ENCODE data around the gene LLGL1. TPM values are rescaled to one million over a fixed set of nuclear protein-coding genes. Genes with fewer than 3 reads are reported as not detected.

Gene LLGL1
- total RNA-seq, 2 experiments from 2014 or later: 27.1 to 27.3 TPM

DNA sequence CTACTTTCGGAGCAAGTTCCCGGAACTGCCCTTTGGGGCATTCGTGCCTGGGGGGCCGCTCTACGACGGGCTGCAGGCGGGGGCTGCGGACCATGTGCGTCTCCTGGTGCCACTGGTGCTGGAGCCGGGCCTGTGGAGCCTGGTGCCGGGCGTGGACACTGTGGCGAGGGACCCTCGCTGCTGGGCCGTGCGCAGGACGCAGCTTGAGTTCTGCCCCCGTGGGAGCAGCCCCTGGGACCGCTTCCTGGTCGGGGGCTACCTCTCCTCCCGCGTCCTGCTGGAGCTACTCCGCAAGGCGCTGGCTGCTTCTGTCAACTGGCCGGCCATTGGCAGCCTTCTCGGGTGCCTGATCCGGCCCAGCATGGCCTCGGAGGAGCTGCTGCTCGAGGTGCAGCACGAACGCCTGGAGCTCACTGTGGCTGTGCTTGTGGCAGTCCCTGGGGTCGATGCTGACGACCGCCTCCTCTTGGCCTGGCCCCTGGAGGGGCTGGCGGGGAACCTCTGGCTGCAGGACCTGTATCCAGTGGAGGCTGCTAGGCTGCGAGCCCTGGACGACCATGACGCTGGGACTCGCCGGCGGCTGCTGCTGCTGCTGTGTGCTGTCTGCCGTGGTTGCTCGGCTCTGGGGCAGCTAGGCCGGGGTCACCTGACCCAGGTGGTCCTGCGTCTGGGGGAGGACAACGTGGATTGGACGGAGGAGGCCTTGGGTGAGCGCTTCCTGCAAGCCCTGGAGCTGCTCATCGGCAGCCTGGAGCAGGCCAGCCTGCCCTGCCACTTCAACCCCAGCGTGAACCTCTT lies 38.6 kb downstream of the LLGL1 start:
- Mint-ChIP-seq H3K27ac (no peak overlapping the region), H3K4me3 (no peak overlapping the region), H3K9me3 (ENCODE audit: insufficient read depth) (no peaks in the 10 kb centered on the region), H3K4me1 (ENCODE audit: low read depth) (peaks cover 26% of the 10 kb centered on the region), H3K36me3 (ENCODE audit: low read depth) (peaks cover 6% of the 10 kb centered on the region), H3K27me3 (ENCODE audit: low read depth) (no peaks in the 10 kb centered on the region)
- ChIA-PET CTCF (interaction anchor here (1.2 kb wide), 1 partner anchor 16 kb away, joined by 4 read pairs; no protein-coding TSS in a partner anchor), POLR2A (interaction anchor here (0.7 to 1.7 kb wide), 3 partner anchors 11 to 517 kb away, joined by 3 to 4 read pairs (median 3); no protein-coding TSS in a partner anchor)
- ATAC-seq (no peak), DNase-seq (no peak)

DNA sequence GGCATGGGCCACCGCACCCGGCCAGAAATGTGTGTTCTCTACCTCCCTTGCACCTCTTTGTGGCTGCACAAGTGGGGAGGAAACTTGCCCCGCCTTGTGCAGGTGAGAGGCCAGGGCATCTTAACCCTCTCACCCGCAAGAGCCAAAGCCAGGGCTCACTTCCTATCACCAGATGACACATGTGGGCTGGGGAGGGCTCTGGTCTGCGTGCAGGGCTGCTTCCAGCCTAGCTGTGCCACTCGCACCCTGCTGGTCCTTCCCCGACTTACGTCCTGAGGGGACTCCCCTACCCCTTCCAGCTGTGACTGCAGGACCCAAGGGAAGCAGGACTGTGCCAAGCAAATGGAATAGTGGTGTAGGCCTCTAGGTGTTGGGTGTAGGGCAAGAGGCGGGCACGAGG lies 41.9 kb downstream of the LLGL1 start:
- POLR2A ChIA-PET: no interaction called here
- H3K4me1 Mint-ChIP-seq (ENCODE audit: low read depth): peaks cover 11% of the 10 kb centered on the region
- H3K9me3 Mint-ChIP-seq (ENCODE audit: insufficient read depth): no peaks in the 10 kb centered on the region
- no peak overlapping the region for H3K4me3 Mint-ChIP-seq
- no peaks in the 10 kb centered on the region for H3K27me3 Mint-ChIP-seq (ENCODE audit: low read depth)
- peaks cover 13% of the 10 kb centered on the region for H3K36me3 Mint-ChIP-seq (ENCODE audit: low read depth)
- DNase-seq (no peak), ATAC-seq (no peak)
- no peak overlapping the region for H3K27ac Mint-ChIP-seq
- CTCF ChIA-PET: no interaction called here

DNA sequence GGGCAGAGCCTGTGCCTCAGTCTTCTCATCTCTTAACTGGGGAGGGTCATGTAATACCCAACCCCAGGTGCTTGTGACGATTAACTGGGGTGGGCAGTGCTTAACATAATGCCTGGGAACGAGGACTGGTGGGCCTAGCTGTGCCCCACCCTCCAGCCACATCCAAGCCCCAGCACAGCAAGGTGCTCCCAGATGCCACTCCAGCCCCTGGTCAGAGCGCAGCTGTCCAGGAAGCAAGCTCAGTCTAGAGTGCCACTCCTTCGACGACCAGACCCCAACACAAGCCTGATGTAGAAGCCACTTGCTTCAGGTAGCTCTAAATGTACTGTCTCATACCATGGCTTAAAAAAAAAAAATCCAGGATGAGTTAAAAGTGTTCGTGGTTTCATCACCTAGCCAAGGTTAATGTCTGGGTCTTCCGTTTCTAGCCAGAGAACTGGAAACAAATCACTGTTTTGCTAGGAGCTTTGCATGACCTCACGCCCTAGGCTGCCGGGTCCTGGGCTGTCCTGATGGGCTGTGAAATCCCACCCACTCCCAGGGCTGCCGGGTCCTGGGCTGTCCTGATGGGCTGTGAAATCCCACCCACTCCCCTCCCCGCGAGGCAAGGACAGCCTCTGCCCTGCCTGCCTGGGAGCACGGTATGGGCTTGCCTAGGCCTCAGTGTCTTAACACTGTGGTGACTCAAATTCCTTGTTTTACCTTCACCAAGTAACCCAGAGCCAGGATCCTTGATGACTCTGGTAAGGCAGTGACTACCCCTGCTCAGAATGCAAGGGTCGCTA lies 42.7 kb downstream of the LLGL1 start:
- DNase-seq: no peak
- H3K9me3 Mint-ChIP-seq (ENCODE audit: insufficient read depth): no peaks in the 10 kb centered on the region
- H3K4me1 Mint-ChIP-seq (ENCODE audit: low read depth): peaks cover 11% of the 10 kb centered on the region
- H3K27me3 Mint-ChIP-seq (ENCODE audit: low read depth): no peaks in the 10 kb centered on the region
- no peak overlapping the region for H3K27ac Mint-ChIP-seq
- H3K36me3 Mint-ChIP-seq (ENCODE audit: low read depth): peaks cover 15% of the 10 kb centered on the region
- peak; percentile 48 for ATAC-seq
- H3K4me3 Mint-ChIP-seq: no peak overlapping the region
- ChIA-PET POLR2A (no interaction called here), CTCF (no interaction called here)

DNA sequence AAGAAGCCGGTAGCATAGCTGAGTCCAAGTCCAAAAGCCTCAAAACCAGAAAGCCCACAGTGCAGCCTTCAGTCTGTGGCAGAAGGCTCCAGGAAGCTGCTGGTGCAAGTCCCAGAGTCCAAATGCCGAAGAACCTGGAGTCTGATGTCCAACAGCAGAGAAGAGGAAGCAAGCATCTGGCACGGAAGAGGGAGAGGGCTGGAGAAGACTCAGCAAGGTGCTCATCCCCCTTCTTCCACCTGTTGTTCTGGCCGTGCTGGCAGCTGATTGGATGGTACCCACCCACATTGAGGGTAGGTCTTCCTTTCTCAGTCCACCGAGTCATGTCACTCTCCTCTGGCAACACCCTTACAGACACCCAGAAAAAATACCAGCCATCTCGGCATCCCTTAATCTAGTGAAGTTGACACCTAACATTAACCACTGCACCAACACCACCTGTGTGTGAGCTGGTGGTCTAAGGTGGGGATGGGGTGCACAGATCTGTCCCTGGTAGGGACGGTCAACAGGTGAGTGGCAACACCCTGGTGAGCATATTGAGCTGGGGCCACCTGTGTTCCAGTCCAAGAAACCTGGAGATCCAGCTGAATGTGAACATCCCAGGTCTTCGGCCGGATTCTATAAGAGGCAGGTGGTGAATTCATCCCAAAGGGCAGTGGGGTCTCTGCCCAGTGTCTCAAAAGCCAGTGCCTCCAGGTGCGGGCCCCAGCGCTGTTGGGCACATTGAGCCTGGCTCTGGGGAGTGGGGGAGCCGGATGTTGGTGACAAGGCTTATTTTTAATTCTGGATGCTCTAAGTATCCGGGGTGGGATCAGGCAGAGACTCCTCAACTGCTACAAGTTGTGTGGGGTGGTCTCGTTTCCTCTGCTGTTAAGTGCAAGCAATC lies 44.9 kb downstream of the LLGL1 start:
- Mint-ChIP-seq H3K27ac (no peak overlapping the region), H3K4me3 (no peak overlapping the region), H3K36me3 (ENCODE audit: low read depth) (peaks cover 17% of the 10 kb centered on the region), H3K4me1 (ENCODE audit: low read depth) (peaks cover 11% of the 10 kb centered on the region), H3K9me3 (ENCODE audit: insufficient read depth) (no peaks in the 10 kb centered on the region), H3K27me3 (ENCODE audit: low read depth) (no peaks in the 10 kb centered on the region)
- DNase-seq (no peak), ATAC-seq (no peak)
- ChIA-PET CTCF (no interaction called here), POLR2A (no interaction called here)

GRCh38 chr17:18277076-18277475 lies 51.6 kb downstream of the LLGL1 start:
- no peak overlapping the region for H3K4me3 Mint-ChIP-seq
- H3K27ac Mint-ChIP-seq: no peak overlapping the region
- no peaks in the 10 kb centered on the region for H3K9me3 Mint-ChIP-seq (ENCODE audit: insufficient read depth)
- ChIA-PET CTCF (interaction anchor here (1.1 to 1.4 kb wide), 2 partner anchors 8 to 28 kb away, joined by 3 to 5 read pairs; no protein-coding TSS in a partner anchor), POLR2A (interaction anchor here (0.8 kb wide), 1 partner anchor 13 kb away, joined by 3 read pairs; no protein-coding TSS in a partner anchor)
- no peak for DNase-seq
- no peaks in the 10 kb centered on the region for H3K4me1 Mint-ChIP-seq (ENCODE audit: low read depth)
- peaks cover 41% of the 10 kb centered on the region for H3K36me3 Mint-ChIP-seq (ENCODE audit: low read depth)
- ATAC-seq: no peak
- H3K27me3 Mint-ChIP-seq (ENCODE audit: low read depth): no peaks in the 10 kb centered on the region

DNA sequence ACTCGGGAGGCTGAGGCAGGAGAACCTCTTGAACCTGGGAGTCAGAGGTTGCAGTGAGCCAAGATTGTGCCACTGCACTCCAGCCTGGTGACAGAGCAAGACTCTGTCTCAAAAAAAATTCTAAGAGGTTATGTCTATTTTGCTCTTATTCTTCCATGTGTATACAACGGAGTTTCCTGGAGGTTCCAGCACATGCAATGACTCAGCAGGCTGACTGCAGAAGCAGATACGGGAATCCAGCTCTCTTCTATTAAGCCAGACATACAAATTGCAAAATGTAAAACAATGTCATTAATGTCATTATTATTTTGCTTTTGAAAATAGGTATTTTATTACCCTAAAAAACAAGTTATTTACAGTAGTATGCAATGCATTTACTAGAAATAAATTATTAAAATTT lies 53.4 kb downstream of the LLGL1 start:
- Mint-ChIP-seq H3K36me3 (ENCODE audit: low read depth) (peaks cover 48% of the 10 kb centered on the region), H3K4me1 (ENCODE audit: low read depth) (no peaks in the 10 kb centered on the region), H3K27ac (no peak overlapping the region), H3K4me3 (no peak overlapping the region), H3K9me3 (ENCODE audit: insufficient read depth) (no peaks in the 10 kb centered on the region), H3K27me3 (ENCODE audit: low read depth) (no peaks in the 10 kb centered on the region)
- CTCF ChIA-PET: no interaction called here
- POLR2A ChIA-PET: no interaction called here
- DNase-seq (no peak), ATAC-seq (no peak)

DNA sequence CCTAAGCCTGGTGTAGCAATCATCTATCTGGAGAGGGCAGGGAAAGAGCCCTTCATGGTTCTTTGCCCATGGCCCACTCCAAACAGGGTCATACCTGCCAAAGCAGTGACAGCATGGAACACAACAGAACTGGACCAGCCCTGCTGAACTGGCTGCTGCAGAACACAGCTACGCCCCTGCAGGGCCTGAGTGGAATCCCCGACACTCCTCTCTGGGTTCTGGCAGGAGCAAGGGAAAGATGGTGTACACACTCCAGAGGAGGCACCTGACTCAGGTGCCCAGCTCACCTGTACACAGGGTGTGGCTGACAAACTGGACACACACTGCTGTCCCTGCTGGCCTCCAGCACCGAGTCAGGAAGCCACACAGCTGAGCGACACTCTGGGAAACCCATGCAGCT lies 54.8 kb downstream of the LLGL1 start:
- H3K4me1 Mint-ChIP-seq (ENCODE audit: low read depth): no peaks in the 10 kb centered on the region
- H3K36me3 Mint-ChIP-seq (ENCODE audit: low read depth): peaks cover 55% of the 10 kb centered on the region
- ATAC-seq: no peak
- ChIA-PET POLR2A (no interaction called here), CTCF (no interaction called here)
- H3K27me3 Mint-ChIP-seq (ENCODE audit: low read depth): no peaks in the 10 kb centered on the region
- H3K9me3 Mint-ChIP-seq (ENCODE audit: insufficient read depth): no peaks in the 10 kb centered on the region
- DNase-seq: no peak
- no peak overlapping the region for H3K27ac Mint-ChIP-seq
- no peak overlapping the region for H3K4me3 Mint-ChIP-seq

- ChIA-PET CTCF (no interaction called here), POLR2A (no interaction called here)
- DNase-seq (no peak), ATAC-seq (no peak)
- no peaks in the 10 kb centered on the region for H3K9me3 Mint-ChIP-seq (ENCODE audit: insufficient read depth)
- H3K36me3 Mint-ChIP-seq (ENCODE audit: low read depth): peaks cover 58% of the 10 kb centered on the region
- no peak overlapping the region for H3K27ac Mint-ChIP-seq
- no peak overlapping the region for H3K4me3 Mint-ChIP-seq
- no peaks in the 10 kb centered on the region for H3K27me3 Mint-ChIP-seq (ENCODE audit: low read depth)
- no peaks in the 10 kb centered on the region for H3K4me1 Mint-ChIP-seq (ENCODE audit: low read depth)
These were observed 55.4 kb downstream of the LLGL1 start for GRCh38 chr17:18280766-18281371.

- ATAC-seq (no peak), DNase-seq (no peak)
- H3K4me3 Mint-ChIP-seq: no peak overlapping the region
- H3K9me3 Mint-ChIP-seq (ENCODE audit: insufficient read depth): no peaks in the 10 kb centered on the region
- POLR2A ChIA-PET: no interaction called here
- CTCF ChIA-PET: no interaction called here
- H3K4me1 Mint-ChIP-seq (ENCODE audit: low read depth): no peaks in the 10 kb centered on the region
- H3K27ac Mint-ChIP-seq: no peak overlapping the region
- H3K27me3 Mint-ChIP-seq (ENCODE audit: low read depth): no peaks in the 10 kb centered on the region
- peaks cover 54% of the 10 kb centered on the region for H3K36me3 Mint-ChIP-seq (ENCODE audit: low read depth)
These were observed 56.4 kb downstream of the LLGL1 start for GRCh38 chr17:18281788-18282187.

DNA sequence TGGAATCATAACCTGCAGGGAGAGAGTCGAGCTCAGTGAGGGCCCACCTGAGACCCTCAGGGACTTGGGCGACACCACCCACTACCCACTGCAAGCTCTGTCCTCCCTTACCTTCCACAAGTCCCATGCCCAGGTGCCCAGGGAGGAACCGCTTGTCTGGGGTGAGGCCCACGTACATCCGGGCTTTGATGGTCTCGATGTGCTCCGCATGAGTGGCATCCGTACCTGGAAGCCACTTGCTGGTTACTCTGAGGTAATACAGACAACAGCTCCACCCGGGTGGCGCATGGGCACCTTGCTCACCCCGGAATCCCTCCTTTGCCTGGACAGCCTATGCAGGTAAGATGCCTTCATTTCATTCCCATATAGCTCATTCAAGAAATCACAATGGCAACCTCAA lies 59.9 kb downstream of the LLGL1 start:
- no peak for DNase-seq
- CTCF ChIA-PET: interaction anchor here (0.9 kb wide), 1 partner anchor 9 kb away, joined by 3 read pairs; no protein-coding TSS in a partner anchor
- ATAC-seq: no peak
- H3K9me3 Mint-ChIP-seq (ENCODE audit: insufficient read depth): no peaks in the 10 kb centered on the region
- no peak overlapping the region for H3K4me3 Mint-ChIP-seq
- no peak overlapping the region for H3K27ac Mint-ChIP-seq
- no peaks in the 10 kb centered on the region for H3K27me3 Mint-ChIP-seq (ENCODE audit: low read depth)
- peaks cover 62% of the 10 kb centered on the region for H3K36me3 Mint-ChIP-seq (ENCODE audit: low read depth)
- H3K4me1 Mint-ChIP-seq (ENCODE audit: low read depth): no peaks in the 10 kb centered on the region
- POLR2A ChIA-PET: no interaction called here

DNA sequence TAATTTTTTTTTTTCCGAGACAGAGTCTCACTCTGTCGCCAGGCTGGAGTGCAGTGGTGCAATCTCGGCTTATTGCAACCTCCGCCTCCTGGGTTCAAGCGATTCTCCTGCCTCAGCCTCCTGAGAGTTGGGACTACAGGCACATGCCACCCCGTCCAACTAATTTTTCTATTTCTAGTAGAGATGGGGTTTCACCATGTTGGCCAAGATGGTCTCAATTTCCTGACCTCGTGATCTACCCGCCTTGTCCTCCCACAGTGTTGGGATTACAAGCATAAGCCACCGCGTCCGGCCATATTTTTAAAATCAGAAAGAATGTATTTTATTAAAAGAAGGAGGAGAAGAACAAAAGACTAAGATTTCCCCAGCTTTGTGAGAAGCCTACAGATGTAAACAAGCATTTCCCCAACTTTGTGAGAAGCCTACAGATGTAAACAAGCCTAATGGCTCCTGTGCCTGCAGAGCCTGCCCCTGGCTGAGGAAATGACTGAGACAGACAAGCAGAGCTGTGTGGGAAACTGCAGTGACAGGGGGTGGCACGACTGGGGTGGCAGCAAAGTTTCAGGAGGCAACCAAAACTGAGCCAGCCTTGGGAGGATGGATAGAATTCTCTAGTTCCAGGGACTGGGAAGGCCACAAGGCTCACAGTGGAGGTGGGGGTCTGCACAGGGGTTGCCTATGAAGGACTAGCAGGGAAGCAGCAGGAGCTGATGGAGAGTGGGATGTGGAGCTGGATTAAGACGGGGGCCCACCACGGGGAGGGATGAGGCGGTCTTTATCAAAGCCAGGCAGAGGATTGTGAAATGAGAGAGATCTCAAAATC lies 66.5 kb downstream of the LLGL1 start:
- DNase-seq: no peak
- Mint-ChIP-seq H3K9me3 (ENCODE audit: insufficient read depth) (no peaks in the 10 kb centered on the region), H3K27ac (peak overlapping the region; percentile 30), H3K36me3 (ENCODE audit: low read depth) (peaks cover 55% of the 10 kb centered on the region), H3K4me1 (ENCODE audit: low read depth) (no peaks in the 10 kb centered on the region), H3K27me3 (ENCODE audit: low read depth) (no peaks in the 10 kb centered on the region), H3K4me3 (no peak overlapping the region)
- no peak for ATAC-seq
- CTCF ChIA-PET: no interaction called here
- POLR2A ChIA-PET: no interaction called here
